A673 (cell line): ENCODE results near the gene LRRC71.

Experiments
- CTCF ChIP-seq: fragments of 300-800, 200-600 bp; sonication (generic); conservative IDR thresholded peaks from 2 replicates; pipeline ENCODE4 v1.5.1; 2017; ENCODE audit warnings: low read depth, mild to moderate bottlenecking, antibody characterized with exemption, low read length, moderate library complexity, mixed read lengths
- EZH2 ChIP-seq: fragments of 200-600 bp; sonication (generic); IDR thresholded peaks from 2 replicates; pipeline ENCODE4 v1.6.1; 2017; ENCODE audit warnings: borderline replicate concordance, low read depth, mild to moderate bottlenecking, mixed read lengths, antibody characterized with exemption, low read length; ENCODE audit not compliant: poor library complexity, severe bottlenecking

- TF ChIP-seq CTCF (no peak), EZH2 (no peak)
Observed at GRCh38 chr1:156947818-156948525, 27.5 kb downstream of the LRRC71 start.
